HG03159 (cell line): ENCODE measurements around the gene EHMT1.
"Not testable (repeated sequence)": the region's sequence is repeated elsewhere in the genome, so short reads cannot be mapped to it uniquely, and the experiment has no call there.

ENCODE experiments used
- ATAC-seq: cut with Tn5 transposase; IDR thresholded peaks from one replicate; pipeline ENCODE4 v1.9.1; 2021; ENCODE audit warnings: mild to moderate bottlenecking, moderate library complexity; ENCODE audit not compliant: unreplicated experiment

Gene EHMT1

DNA sequence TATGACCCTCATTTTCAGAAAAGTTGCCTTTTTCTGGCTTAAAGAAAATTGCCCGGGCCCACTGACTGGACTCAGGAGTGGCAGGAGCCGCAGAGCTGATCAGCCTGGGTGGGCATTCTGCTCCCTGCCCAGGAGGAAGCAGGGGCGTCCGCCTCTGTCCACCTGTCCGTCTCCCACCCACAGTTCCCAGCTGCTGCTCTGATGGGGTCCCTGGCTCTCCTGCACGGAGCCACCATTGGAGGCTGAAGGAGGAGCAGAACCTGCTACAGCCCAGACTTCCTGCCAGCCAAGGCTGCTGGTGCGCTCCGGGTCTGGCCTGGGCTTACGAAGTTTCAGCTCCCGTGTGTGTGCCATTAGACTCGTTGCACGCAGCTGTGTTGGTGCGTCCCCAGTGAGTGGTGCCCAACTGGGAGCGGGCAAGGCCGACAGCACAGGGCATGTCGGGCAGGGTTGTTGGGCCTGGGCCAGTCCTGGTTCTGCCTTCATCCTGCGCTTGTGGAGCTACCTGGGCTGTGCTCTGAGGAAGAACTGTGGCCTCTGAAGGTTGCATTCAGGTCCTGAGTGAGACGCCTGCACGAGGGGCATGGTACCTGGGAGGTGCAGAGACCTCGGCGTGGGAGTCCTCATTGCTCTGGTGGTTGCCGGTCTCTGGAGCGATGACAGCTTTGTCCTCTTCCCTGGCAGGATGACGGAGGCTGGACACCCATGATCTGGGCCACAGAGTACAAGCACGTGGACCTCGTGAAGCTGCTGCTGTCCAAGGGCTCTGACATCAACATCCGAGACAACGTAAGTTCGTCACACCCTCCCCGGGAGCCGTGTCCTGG is 181.6 kb downstream of the EHMT1 start:
- no peak for ATAC-seq

DNA sequence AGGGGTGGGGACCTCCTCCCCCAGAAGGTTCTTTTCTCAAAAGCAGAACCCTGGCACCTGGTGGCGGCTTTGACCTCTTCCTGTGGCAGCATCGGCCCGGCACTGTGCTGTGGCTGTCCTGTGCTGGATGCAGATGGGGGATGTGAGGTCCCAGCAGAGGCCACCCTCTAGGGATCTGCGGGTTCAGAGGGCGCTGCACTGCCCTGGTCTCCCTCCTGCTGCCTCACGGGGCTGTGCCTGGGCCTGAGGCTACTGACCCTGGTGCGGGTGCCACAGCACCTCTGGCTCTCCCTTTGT is 182.2 kb downstream of the EHMT1 start:
- no peak for ATAC-seq

DNA sequence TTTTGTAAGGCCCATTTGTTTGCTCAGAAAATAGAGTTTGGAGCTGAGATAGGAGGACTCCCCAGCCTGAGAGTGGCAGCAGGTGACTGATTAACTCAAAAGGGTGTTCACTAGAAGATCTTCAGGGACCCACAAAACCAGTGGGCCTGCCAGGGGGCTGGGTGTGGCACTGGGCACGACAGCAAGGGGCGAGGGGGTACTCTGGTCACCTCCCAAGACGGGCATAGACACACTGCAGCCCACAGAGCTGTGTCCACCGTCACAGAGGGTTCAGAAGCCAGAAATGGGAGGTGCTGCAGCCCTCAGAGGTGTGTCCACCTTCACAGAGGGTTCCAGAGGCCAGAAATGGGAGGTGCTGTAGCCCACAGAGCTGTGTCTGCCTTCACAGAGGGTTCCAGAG is 183.2 kb downstream of the EHMT1 start:
- no peak for ATAC-seq

DNA sequence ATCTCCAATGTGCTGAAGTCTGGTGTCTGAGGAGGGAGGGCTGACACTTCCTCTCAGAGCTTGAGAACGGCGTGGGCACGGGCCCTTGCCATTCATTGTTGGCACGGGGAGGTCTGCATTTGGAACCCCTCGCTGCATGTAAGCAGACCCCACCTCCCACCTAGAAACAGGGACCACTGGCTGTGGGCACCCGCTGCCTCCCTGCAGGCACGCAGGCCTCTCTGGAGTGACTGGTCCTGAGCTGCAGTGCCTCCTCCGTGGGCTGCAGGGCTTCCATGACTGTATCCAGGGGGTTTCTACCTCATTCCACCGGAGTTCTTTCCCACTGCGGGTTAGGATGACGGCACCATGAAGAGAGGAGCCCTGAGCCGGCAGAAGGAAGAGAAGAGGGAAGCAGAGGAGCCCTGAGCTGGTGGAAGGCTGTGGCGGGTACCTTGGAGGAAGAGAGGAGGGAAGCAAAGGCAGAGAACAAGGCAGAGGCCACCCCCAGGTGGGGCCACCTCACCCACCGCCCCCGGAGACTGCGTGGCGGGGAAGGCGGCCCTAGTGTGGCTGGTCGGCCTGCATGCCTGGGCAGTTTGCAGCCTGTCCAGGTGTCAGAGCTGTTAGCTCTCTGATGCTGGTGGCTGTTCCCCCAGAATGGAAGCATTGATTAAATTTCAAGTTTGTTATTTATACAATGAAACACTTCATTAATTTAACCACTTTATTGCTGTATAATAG is 183.9 kb downstream of the EHMT1 start:
- ATAC-seq: no peak

DNA sequence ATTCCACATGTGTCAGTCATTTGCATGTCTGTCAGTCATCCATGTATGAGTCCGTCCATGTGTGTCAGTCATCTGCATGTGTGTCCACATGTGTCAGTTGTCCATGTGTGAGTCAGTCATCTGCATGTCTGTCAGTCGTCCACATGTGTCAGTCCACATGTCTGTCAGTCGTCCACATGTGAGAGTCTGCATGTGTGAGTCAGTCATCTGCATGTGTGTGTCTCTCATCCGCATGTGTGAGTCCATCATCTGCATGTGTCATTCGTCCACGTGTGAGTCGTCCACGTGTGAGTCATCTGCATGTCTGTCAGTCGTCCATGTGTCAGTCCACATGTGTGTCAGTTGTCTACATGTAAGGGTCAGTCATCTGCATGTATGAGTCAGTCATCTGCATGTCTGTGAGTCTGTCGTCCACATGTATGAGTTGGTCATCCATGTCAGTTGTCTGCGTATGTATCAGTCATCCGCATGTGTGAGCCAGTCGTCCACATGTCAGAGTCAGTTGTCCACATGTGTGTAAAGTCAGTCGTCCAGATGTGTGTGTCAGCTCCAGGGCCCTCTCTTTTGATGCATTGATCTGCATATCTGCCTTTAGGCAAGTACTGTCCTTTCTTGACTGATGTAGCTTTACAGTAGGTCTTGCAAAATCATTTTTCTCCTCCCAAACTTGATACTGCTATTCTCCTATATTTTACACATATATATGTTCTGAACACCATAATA is 186.3 kb downstream of the EHMT1 start:
- ATAC-seq: no peak

DNA sequence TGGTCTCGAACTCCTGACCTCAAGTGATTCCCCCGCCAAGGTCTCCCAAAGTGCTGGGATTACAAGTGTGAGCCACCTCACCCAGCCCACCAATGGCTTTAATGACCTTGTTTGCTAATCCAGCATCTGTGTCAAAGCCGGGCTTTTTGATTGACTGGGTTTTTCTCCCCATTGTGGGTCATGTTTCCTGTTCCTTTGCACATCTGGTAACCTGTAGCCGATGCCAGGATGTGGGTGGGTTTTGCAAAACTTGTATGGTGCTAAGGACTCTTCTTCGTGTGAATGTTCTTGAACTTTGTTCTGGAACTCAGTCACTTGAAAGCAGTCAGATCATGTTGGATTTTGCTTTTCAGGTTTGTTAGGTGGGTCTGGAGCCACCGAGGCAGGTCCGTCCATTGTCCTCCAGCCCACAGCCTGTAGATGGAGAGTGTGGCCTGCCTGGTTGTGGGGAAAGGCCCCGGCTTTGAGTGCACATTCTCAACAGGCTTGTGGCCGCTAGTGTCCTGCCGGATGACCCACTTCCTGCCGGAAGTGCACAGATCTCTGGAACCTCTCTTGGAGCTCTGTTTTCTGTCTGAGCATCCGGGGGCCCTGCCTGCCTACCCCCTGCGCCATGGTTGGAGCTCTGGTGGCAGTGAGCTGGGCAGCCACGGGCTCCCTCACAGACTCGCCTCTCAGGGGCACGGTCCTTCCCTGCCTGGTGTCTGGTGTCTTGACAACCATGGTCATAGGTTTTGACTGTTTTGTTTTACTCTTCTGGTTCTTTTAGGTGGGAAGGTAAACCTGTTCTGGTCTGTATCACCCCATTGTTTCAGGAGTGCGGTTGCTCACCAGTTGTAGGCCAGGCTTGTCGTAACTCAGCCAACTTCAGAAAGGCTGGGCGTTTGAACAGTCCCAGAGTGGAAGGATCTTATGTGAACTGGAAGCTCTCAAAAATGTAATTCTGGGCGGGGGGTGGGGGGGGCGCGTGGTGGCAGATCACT is 189.2 kb downstream of the EHMT1 start:
- ATAC-seq: no peak

DNA sequence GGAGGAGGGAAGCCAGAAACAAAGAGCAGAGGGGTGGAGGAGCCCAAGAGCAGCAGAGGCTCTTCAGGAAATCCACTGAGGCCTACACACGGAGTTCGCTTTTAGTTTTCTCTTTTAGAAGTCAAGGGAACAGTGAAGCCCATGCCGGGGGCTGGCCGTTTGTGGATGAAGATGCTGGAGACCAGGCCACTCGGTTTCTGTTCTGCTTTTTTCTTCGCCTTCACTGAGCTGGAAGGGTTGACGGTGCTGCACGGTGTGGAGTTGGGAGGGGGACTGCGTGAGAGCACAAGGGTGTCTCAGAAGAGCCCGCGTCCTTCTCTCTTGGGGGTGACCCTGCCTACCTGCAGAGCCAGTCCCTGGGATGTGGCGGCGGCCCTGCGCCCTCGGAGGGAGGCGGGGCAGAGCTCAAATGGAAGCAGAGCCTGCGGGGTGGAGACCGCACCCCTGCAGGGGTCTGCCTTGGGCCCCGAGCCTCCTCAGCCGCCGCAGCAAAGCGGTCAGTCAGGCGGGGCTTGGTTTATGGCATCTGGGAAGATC is 190.3 kb downstream of the EHMT1 start:
- no peak for ATAC-seq

DNA sequence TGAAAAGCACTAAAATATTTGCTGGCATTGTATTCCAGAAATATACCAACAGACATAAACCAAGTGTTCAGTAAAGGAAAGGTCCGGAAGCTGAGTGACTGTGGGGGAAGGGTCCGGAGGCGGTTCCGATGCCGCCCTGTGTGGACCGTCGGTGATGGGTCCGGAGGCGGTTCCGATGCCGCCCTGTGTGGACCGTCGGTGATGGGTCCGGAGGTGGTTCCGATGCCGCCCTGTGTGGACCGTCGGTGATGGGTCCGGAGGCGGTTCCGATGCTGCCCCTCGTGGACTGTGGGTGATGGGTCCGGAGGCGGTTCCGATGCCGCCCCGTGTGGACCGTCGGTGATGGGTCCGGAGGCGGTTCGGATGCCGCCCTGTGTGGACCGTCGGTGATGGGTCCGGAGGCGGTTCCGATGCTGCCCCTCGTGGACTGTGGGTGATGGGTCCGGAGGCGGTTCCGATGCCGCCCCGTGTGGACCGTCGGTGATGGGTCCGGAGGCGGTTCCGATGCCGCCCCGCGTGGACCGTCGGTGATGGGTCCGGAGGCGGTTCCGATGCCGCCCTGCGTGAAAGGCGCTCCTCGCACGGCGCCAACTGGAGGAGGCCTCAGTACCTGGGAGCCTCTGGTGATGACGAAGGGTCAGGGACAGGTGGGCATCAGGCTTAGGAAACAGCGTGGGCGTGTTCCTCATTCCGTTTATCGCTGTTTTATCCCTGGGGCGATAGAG is 191.1 kb downstream of the EHMT1 start:
- ATAC-seq: not testable (repeated sequence)

DNA sequence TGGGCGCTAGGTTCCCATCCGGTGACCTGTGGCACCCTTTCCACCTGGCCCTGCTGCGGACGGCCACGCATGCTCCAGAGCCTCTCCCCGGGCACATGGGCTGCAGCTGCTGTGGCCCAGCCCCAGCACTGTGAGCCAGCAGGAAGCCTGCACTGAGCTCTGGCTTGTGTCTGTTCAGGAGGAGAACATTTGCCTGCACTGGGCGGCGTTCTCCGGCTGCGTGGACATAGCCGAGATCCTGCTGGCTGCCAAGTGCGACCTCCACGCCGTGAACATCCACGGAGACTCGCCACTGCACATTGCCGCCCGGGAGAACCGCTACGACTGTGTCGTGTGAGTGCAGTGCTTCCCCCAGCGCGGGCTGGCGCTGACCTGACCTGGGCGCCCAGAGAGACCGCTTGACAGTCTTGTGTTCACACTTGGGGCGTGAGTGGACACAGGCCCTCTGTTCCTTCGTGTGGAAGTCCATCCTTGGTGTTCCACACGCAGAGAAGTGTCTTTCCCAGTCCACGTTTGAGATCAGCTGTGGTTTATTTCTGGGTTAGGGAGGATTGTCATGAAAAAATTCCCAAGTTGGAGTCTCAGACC is 192.6 kb downstream of the EHMT1 start:
- ATAC-seq: no peak

DNA sequence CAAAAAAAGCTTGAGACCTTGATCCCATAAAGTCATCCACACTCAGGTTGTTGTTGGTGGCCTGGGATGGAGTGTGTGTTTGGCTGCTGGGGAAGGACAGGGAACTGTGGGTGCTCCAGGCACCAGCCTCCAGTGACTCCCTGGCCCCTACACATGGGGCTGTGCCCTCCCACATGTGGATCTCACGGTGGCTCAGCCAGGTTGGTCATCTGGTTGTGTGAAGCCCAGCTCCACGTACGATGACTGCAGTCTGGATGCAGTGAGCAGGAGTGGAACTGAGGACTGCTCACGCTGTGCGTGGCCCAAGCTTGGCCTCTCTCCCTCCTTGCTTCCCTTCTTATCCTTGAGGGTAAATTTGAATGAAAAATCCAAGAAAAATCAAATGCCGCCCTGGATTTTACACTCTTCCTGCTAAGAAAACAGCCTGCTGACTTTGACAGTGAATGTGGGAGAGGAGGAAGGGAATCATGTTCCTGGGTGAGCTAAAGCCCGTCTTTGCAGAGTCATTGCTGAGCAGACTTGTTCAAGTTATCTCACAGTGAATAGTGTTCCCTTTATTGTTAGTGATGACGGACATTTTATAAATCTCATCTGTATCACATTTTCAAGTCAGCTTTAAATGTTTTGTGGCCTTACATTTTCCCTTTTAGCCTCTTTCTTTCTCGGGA is 193.7 kb downstream of the EHMT1 start:
- no peak for ATAC-seq

DNA sequence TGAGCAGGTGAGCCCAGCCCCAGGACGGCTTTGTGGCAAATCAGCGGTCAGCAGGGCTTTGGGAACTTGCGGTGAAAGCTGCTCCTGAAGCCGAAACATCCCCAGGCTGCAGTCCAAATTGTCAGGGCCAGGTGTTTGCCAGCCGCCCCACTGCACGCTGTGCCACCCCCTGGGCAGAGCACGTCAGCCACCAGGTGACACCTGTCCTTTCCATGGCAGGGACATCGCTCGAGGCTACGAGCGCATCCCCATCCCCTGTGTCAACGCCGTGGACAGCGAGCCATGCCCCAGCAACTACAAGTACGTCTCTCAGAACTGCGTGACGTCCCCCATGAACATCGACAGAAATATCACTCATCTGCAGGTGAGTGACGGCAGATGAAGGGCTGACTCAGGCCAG is 194.4 kb downstream of the EHMT1 start:
- no peak for ATAC-seq

DNA sequence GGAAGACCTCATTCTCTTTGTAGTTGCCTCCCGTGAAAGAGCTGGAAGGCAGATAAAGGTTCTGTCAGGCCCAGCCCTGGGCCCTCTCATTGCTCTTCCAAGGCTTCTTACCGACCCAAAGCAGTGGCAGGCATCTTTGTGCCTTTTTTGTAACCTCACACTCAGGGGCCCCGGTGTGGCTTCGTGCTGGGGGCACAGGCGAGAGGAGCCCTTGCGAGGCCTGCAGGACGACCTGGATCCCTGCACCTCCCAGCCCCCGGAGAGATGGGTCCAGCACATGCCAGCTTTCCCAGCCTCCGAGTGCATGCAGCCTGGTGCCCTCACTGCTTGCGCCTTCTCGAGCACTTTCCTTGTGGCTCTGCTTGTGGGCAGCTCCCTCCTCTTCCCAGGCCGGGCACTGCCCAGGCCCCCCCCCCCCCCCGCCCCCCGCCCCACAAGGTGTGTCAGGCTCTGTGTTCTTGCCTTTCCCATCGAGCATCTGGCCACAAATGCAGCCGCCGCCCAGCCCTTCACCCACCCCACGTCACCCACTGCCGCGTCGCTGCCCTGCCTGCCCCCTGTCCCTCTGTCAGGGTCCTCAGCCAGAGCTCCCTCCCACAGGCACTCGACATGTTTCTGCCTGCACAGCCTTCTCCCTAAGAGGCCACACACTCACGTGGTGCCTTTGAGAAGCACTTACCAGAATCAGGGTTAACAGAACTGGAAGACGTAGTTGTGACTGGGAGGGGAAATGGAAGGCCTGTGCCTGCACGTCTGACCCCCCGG is 195.0 kb downstream of the EHMT1 start:
- no peak for ATAC-seq

DNA sequence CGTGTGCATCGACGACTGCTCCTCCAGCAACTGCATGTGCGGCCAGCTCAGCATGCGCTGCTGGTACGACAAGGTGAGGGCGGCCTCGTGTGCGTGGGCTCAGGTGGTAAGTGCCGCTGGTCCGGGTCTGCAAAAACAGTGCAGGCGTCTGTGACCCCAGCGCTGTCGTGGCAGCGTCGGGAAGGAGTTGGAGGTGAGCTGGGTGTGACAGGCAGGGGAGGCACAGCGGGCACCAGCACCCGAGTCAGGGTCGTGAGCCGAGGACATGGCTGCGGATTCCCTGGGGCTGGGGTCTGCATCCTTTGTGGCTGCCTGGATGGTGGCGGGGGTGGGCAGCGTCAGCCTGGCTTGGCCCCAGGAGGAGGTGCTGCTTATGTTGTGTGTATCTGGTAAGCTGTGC is 195.6 kb downstream of the EHMT1 start:
- ATAC-seq: no peak

DNA sequence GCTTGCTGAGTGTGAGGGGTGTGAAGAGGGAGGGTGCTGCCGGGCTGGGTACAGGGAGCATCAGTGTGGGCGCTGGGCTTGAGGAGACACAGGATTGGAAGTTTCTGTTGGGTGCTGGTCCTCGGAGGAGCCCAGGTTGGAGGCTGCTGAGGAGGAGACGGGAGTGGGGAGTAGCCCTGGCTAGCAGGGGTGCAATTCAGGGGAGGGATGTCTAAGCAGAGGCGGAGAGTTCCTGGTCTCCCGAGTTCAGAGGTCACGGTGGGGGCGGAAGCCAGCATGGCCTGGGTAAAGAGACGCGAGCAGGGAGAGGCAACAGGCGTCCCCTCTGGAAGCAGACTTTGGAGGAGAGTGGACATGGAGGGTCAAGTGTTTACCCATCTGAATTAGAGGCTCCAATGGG is 196.0 kb downstream of the EHMT1 start:
- no peak for ATAC-seq

DNA sequence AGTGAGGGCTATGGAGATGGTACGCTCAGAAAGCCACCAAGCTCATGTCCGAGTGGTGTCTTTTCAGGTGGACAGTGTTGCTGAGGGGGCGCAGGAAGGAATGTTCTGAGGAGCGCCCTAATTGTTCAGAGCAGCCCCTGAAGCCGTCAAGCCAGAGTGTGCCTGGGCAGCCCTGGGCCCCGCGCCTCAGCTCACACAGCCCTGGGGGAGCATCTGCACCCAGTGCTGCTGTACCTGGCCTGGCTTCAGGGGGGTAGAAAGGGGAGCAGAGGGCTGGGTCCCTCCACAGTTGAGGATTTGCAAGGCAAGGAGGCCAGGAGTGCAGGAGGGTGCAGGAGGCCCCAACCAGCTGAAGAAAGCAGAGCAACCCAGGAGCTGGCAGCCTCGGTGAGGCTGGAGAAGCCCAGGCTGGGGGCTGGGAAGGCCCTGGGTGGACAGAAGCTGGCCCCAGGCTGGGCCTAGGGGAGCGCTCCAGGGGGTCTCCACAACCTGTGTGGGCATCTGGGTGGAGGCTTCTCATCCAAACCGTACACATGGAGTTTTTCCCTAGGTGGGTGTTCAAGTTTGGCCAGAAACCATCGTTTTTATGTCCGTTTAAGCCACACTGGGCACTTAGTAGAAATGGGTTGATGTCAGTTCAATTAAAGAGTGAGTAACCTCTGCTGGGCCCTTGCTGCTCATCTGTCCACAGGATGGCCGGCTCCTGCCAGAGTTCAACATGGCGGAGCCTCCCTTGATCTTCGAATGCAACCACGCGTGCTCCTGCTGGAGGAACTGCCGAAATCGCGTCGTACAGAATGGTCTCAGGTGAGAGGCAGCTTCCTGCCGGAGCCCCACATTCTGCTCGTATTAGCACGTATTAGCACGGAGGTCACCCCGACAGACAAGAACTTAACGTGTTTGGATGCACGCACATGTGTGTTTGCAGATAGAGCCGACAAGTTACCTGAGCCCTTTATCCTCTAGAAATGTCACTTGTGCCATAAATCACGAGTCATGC is 196.8 kb downstream of the EHMT1 start:
- ATAC-seq: no peak

DNA sequence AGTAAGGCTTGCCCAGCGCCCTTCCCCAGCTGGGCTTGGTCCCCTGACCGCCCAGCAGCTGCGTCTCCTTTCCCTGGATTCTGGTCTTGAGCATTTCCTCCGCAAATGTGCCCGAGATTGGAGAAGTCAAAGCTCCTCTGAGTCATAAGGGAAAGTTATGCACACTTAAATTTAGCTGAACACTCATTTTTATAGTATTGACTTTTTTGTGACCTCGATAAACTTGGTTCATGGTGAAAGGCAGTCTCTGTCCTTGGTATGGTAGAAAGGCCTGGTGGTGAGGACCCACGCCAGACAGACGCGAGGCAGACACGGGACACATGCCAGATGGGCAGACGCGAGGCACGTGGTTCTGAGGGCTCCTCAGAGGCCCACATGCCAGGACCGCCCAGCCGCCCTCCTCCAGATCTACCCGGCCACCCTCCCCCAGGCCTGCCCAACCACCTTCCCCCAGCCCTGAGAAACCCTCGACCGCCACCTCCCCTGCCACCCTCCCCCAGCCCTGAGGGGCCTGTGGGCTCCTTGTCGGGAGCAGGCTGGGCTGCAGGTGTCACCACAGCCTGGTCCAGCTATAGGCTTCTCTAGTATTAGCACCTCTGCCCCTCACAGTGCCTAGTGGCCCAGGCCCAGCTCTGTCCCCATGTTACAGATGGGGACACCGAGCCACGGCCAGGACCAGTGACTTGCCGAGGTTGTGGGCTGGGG is 197.9 kb downstream of the EHMT1 start:
- ATAC-seq: no peak
